ENCODE results near the gene PEDS1.
A peak's percentile ranks its signal among the peaks of the same experiment; 100 is the strongest.
"Not testable (repeated sequence)": the region's sequence is repeated elsewhere in the genome, so short reads cannot be mapped to it uniquely, and the experiment has no call there.

PEDS1 gene

GRCh38 chr20:50163570-50164317 lies 10.2 kb upstream of the PEDS1 start:
- no peak for DNase-seq (ENCODE audit: low read depth)

DNA sequence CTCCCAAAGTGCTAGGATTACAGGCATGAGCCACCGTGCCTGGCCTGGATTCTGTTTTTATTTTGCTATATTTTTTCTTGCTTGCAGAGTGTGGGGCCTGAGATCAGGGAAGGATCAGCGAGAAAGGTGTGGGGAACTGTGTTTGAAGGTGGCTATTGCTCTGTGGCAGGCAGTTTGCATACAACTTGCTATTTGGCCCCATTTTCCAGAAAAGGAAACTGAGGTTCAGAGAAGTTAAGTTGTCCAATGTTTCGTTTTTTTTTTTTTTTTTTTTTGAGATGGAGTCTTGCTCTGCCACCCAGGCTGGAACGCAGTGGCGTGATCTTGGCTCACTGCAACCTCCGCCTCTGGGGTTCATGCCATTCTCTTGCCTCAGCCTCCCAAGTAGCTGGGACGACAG lies 8.0 kb upstream of the PEDS1 start:
- DNase-seq (ENCODE audit: low read depth) = not testable (repeated sequence)

DNA sequence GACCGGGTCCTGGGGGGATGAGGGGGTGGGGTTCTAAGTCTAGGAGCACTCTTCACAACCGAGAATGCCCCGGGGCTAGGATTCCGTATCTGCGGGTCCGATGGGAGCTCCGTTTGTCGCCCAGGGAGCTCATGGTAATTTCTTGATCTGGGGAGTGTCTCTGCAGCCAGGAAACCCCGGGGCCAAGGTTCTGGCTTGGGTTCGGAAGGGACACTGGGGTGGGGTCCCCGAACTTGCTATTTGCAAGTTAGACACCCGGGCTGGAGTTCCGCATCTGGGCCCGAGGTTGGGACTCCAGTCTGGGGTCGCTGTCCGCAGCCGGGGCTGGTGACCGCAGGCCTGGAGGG lies 397 bp downstream of the PEDS1 start:
- DNase-seq (ENCODE audit: low read depth) = no peak

DNA sequence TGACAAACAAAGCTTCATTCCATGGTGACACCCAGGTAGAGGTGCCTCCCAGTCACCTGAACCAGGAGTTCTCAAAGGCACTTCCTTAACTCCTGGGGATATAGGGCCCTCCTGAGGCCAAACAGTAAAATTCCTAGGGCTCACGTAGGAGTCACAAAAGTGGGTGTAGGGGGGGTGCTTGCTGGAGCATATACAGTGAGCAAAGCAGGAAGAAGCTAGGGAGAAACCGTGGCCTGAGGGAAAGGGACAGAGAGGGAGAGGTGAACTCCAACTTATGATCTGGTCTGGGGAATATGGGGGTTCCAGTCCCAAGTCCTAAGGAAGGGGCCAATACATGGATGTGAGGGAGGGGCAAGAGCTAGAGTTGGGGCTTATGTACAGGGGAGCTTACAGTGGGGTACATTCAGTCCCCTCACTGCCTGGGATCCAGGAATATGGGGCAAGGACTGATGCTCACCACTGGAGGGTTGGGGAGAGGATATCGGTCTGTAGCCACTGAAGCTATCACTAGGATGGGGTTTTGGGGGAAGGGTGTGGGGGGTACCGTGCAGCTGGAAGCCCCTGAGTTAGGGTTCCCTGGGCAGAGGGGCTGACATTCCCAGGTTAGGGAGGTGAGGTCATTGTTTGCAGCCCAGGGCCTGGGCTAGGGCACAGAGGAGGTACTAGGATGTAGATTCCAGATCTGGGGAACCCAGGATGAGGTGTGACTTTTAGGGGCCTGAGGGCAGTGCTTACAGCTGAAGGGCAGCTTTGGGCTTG lies 950 bp downstream of the PEDS1 start:
- no peak for DNase-seq (ENCODE audit: low read depth)

GRCh38 chr20:50151034-50151743 lies 2.3 kb downstream of the PEDS1 start:
- no peak for DNase-seq (ENCODE audit: low read depth)

- no peak for DNase-seq (ENCODE audit: low read depth)
These were observed 3.9 kb downstream of the PEDS1 start for GRCh38 chr20:50149481-50150254.

- peak; percentile 70 for DNase-seq (ENCODE audit: low read depth)
These were observed 6.5 kb downstream of the PEDS1 start for GRCh38 chr20:50146732-50147662.

GRCh38 chr20:50146214-50146613 lies 7.3 kb downstream of the PEDS1 start:
- no peak for DNase-seq (ENCODE audit: low read depth)

DNA sequence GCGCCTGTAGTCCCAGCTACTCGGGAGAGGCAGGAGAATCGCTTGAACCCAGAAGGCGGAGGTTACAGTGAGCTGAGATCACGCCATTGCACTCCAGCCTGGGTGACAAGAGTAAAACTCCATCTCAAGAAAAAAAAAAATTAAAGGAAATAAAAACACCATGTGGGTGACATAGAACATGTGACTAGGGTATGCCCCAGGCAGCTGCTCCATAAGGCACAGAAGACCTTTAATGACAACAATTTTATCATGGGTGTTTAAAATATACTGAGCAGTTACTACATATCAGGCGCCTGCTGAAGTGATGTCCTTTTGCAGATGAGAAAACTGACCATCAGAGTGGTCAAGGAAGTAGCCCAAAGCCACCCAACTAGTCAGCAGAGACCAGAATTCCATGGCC lies 8.0 kb downstream of the PEDS1 start:
- DNase-seq (ENCODE audit: low read depth) = no peak

DNA sequence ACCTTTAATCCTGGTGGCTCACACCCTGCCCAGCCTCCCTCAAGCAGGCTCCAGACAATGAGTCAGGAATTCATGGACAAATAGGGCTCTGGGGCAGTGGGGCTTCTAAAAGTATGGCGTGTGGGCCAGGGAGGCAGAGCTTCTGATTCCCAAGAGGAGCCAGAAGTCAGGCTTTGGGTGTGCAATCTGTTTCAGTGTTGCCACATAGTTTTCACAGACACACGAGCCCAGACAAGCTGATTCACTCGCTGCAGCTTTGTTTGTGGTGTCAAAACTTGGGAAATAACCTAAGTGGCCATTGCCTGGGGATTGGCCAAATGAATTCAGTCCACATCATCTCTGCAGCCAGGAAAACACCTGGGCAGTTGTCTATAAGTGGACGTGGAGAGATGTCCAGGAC lies 9.2 kb downstream of the PEDS1 start:
- DNase-seq (ENCODE audit: low read depth) = no peak

GRCh38 chr20:50142812-50143211 lies 10.7 kb downstream of the PEDS1 start:
- DNase-seq (ENCODE audit: low read depth) = no peak

GRCh38 chr20:50141811-50142561 lies 11.5 kb downstream of the PEDS1 start:
- no peak for DNase-seq (ENCODE audit: low read depth)

GRCh38 chr20:50141018-50141675 lies 12.4 kb downstream of the PEDS1 start:
- DNase-seq (ENCODE audit: low read depth) = no peak

GRCh38 chr20:50140339-50140859 lies 13.1 kb downstream of the PEDS1 start:
- DNase-seq (ENCODE audit: low read depth) = no peak

DNA sequence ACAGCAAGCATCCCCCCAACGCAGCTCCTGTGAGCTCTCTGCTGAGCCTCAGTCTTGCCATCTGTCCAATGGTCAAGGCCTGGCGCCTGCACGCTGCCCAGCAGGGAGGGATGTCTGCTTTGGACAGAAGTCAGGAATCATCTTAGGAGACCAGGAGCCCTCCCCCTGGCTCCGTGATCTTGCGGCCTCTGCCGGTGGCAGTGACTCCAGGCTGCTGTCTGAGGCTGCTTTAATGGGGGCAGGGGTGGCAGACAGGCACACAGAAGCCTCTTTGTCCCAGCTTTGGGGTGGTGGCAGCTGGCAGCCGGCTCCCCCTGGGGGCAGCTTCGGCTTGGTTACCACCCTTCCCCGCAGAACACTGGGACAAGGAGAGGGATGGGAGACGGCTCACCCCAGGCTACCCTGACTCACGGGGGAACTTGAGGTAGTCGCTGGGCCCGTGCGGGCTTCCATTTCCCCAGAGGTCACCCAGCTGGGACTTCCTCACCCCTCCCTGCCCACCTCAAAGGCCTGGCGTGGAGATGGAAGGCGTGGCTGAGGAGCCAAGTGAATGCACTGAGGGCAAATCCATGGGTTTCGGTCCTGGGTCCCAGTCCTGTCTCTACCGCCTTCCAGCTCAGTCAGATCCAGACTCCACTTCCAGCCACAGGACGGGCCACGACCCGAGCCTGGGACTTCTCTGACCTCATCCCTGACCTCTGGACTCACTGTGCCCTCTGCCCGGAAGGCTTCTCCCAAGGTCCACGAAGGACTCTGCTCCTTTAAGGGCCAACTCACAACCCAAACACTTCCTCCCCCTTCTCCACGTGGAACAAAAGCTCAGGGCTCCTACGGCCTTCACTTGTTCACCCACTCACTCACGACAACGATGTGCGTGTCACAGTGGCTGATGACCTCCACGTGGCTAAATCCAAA lies 14.8 kb downstream of the PEDS1 start:
- DNase-seq (ENCODE audit: low read depth) = no peak

GRCh38 chr20:50138120-50138478 lies 15.4 kb downstream of the PEDS1 start:
- DNase-seq (ENCODE audit: low read depth) = no peak

DNA sequence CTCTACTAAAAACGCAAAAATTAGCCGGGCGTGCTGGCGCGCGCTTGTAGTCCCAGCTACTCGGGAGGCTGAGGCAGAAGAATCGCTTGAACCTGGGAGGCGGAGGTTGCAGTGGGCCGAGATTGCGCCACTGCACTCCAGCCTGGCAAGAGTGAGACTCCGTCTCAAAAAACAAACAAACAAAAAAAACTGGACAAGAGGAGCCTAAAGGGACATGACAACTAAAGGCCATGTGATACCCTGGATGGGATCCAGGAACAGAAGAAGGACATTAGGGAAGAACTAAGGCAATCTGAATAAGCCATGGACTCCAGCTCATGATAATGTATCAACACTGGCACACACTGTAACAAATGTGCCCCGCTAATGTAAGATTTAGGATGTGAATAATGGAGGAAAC lies 15.8 kb downstream of the PEDS1 start:
- not testable (repeated sequence) for DNase-seq (ENCODE audit: low read depth)

DNA sequence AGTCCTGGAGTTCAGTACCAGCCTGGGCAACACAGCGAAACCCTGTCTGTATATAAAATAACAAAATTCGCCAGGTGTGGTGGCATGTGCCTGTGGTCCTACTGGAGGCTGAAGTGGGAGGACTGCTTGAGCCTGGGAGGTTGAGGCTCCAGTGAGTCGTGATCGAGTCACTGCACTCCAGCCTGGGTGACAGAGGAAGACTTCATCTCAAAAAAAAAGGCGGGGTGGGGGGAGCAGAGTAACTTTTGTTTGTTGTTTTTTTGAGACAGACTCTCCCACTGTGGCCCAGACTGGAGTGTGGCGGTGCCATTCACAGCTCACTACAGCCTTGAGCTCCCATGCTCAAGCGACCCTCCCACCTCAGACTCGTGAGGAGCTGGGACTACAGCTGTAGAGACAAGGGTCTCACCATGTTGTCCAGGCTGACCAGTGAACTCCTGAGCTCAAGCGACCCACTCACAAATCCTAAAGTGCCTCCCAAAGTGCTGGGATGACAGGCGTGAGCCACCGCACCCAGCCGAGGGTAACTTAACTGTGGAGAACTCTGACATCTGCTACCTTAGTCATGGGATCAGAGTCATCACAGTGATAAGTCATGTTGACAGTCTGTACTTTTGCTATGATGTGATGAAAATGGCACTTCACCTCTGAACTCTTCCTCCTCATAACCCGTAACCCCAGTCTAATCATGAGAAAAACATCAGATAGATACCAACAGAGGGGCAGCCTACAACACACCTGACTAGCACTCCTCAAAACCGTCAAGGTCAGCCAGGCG lies 16.5 kb downstream of the PEDS1 start:
- DNase-seq (ENCODE audit: low read depth) = no peak
